ENCODE data around the gene PTPRB. TPM values are rescaled to one million over a fixed set of nuclear protein-coding genes. Genes with fewer than 3 reads are reported as not detected.

The PTPRB gene
- total and polyA plus RNA-seq, 8 donors = 2.2 to 5.5 (median 4.4) TPM

- FAIRE-seq (no peak), ATAC-seq (no peak)
- intact Hi-C loops (cut with DNase I) = no loop called here
Observed at GRCh38 chr12:70670948-70671347, 33.7 kb upstream of the PTPRB start.

GRCh38 chr12:70667253-70667652, 30.0 kb upstream of the PTPRB start:
- 70 to 81% methylated on average over 2 of the region's 2 CpGs for WGBS, 2 donors
- TF ChIP-seq, protein P1, sequence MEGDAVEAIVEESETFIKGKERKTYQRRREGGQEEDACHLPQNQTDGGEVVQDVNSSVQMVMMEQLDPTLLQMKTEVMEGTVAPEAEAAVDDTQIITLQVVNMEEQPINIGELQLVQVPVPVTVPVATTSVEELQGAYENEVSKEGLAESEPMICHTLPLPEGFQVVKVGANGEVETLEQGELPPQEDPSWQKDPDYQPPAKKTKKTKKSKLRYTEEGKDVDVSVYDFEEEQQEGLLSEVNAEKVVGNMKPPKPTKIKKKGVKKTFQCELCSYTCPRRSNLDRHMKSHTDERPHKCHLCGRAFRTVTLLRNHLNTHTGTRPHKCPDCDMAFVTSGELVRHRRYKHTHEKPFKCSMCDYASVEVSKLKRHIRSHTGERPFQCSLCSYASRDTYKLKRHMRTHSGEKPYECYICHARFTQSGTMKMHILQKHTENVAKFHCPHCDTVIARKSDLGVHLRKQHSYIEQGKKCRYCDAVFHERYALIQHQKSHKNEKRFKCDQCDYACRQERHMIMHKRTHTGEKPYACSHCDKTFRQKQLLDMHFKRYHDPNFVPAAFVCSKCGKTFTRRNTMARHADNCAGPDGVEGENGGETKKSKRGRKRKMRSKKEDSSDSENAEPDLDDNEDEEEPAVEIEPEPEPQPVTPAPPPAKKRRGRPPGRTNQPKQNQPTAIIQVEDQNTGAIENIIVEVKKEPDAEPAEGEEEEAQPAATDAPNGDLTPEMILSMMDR (IDR thresholded peaks at IDR 0.05) = no peak
- Histone ChIP-seq H3K36me3 (no peaks in the 10 kb centered on the region), H3K9me3 (no peaks in the 10 kb centered on the region), H3K4me1 (no peaks in the 10 kb centered on the region), H3K4me3 (no peak overlapping the region), H3K27me3 (no peaks in the 10 kb centered on the region), H3K27ac (no peak overlapping the region)
- no peak for DNase-seq
- no peak for FAIRE-seq
- no peak for ATAC-seq
- intact Hi-C loops (cut with DNase I) = no loop called here

More at GRCh38 chr12:70670948-70671347, 33.7 kb upstream of the PTPRB start:
- no peak overlapping the region for H3K27ac ChIP-seq
- no peaks in the 10 kb centered on the region for H3K9me3 ChIP-seq
- H3K4me3 ChIP-seq = no peak overlapping the region
- TF ChIP-seq, protein P1 (IDR thresholded peaks at IDR 0.05) = no peak
- 71 to 85% methylated on average over 3 of the region's 3 CpGs for WGBS, 2 donors
- H3K4me1 ChIP-seq = no peaks in the 10 kb centered on the region
- no peaks in the 10 kb centered on the region for H3K27me3 ChIP-seq
- DNase-seq = no peak
- no peaks in the 10 kb centered on the region for H3K36me3 ChIP-seq

GRCh38 chr12:70666364-70666763, 29.1 kb upstream of the PTPRB start:
- intact Hi-C loops (cut with DNase I) = no loop called here
- 91 to 95% methylated on average over 1 of the region's 1 CpG for WGBS, 2 donors
- no peak for DNase-seq
- ATAC-seq = no peak
- Histone ChIP-seq H3K9me3 (no peaks in the 10 kb centered on the region), H3K4me1 (no peaks in the 10 kb centered on the region), H3K4me3 (no peak overlapping the region), H3K27ac (no peak overlapping the region), H3K27me3 (no peaks in the 10 kb centered on the region), H3K36me3 (no peaks in the 10 kb centered on the region)
- TF ChIP-seq, protein P1 (IDR thresholded peaks at IDR 0.05) = no peak
- FAIRE-seq = peak; percentile 77

GRCh38 chr12:70664465-70664881, 27.2 kb upstream of the PTPRB start:
- TF ChIP-seq, protein P1 (IDR thresholded peaks at IDR 0.05) = no peak
- FAIRE-seq = no peak
- H3K27ac ChIP-seq = no peak overlapping the region
- WGBS, 2 donors = 37 to 46% methylated on average over 7 of the region's 7 CpGs
- no peak overlapping the region for H3K4me3 ChIP-seq
- no peaks in the 10 kb centered on the region for H3K9me3 ChIP-seq
- intact Hi-C loops (cut with DNase I) = no loop called here
- no peaks in the 10 kb centered on the region for H3K36me3 ChIP-seq
- no peak for ATAC-seq
- no peaks in the 10 kb centered on the region for H3K27me3 ChIP-seq
- no peak for DNase-seq
- no peaks in the 10 kb centered on the region for H3K4me1 ChIP-seq

DNA sequence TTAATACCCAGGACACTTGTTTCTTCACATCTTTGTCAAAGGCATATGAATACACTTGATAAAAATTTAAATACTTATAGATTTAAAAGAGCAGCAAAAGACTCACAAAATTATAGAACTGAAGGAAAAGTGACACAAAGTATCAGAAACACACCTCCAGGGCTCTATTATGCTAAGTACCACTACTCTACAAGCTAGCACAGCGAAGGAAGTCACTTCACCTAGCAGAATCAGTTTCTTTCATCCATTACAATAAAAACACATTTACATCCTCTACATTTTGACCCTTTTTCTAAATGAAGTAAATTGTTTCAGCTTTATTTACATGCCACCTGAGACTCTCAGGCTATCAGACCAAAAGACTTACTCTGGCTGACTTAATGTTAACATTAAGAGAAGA, 26.6 kb upstream of the PTPRB start:
- no peak for ATAC-seq
- no peak for DNase-seq
- H3K4me1 ChIP-seq = no peaks in the 10 kb centered on the region
- no peak overlapping the region for H3K27ac ChIP-seq
- H3K9me3 ChIP-seq = no peaks in the 10 kb centered on the region
- intact Hi-C loops (cut with DNase I) = no loop called here
- H3K36me3 ChIP-seq = no peaks in the 10 kb centered on the region
- WGBS, 2 donors = 93 to 94% methylated on average over 1 of the region's 1 CpG
- H3K4me3 ChIP-seq = no peak overlapping the region
- no peaks in the 10 kb centered on the region for H3K27me3 ChIP-seq
- TF ChIP-seq, protein P1 (IDR thresholded peaks at IDR 0.05) = no peak
- FAIRE-seq = no peak
